Adrenal gland (tissue), 12 donors: Measurements from ENCODE around the gene LSM2. TPM values are rescaled to one million over a fixed set of nuclear protein-coding genes. Genes with fewer than 3 reads are reported as not detected.
"Not testable (repeated sequence)": the region's sequence is repeated elsewhere in the genome, so short reads cannot be mapped to it uniquely, and the experiment has no call there.

ENCODE experiments used
- DNase-seq, 7 donors: peaks; one replicate each; pipeline ENCODE4 v3.0.0-alpha.2; 2019 to 2020
- H3K27ac ChIP-seq, 5 donors: fragments of 200-600 bp; sonication (generic) in 4 of 5; 1 replicate in 3 of 5; 2 replicates in 2 of 5; pipeline versions ENCODE4 v1.5.1 to v1.8.0; 2016 to 2020; ENCODE audit warnings: mild to moderate bottlenecking in 1 of 5
- H3K27me3 ChIP-seq: fragments of 200-600 bp; 2 replicates; pipeline ENCODE4 v1.8.0; 2021
- H3K36me3 ChIP-seq, 2 donors: fragments of 200-600 bp; replicated peaks in 1 of 2; 1 replicate in 1 of 2; 2 replicates in 1 of 2; pipeline versions ENCODE4 v1.5.1 to v1.8.0; 2018 to 2022
- H3K4me1 ChIP-seq, 2 donors: fragments of 200-600 bp; replicated peaks in 1 of 2; 1 replicate in 1 of 2; 2 replicates in 1 of 2; pipeline versions ENCODE4 v1.5.1 to v1.8.0; 2018 to 2021
- H3K4me3 ChIP-seq, 4 donors: fragments of 200-600 bp; sonication (generic) in 3 of 4; one replicate each; pipeline ENCODE4 v1.5.1; 2016 to 2018
- H3K9me3 ChIP-seq, 3 donors: fragments of 200-600 bp; sonication (generic) in 1 of 3; replicated peaks in 1 of 3; 1 replicate in 2 of 3; 2 replicates in 1 of 3; pipeline versions ENCODE4 v1.5.1 to v1.8.0; 2016 to 2021
- POLR2A ChIP-seq, 2 donors: fragments of 450-650 bp; IDR thresholded peaks; one replicate each; pipeline ENCODE4 v1.6.1; 2017; ENCODE audit warnings: antibody characterized with exemption in 2 of 2, mild to moderate bottlenecking in 2 of 2, moderate library complexity in 1 of 2
- WGBS, 4 donors: extraction: QIAGEN DNeasy Blood & Tissue Kit in 2 of 4; methylation state at CpG; one replicate each; pipeline versions ENCODE4 v1.1.5 to v1.1.7; 2013 to 2017; 5-methylcytosine and 5-hydroxymethylcytosine counted together
- intact Hi-C, 2 donors: fragments of 100-400 bp; cut with DNase I; formaldehyde crosslinking; loops; one replicate each; pipeline versions ENCODE4 v1.14.1 to v1.15.0; 2022 to 2023
- polyA plus RNA-seq, 3 donors: library from polyadenylated mRNA; stranded (reverse); fragments of 200-250 nt in 2 of 3; fragments of 350-450 nt in 1 of 3; fragmentation: Illumina TruSeq in 1 of 3; extraction: RNeasy Lipid Tissue Mini Kit (QIAGEN cat#74804) in 1 of 3; gene quantifications; one replicate each; pipeline ENCODE4 v1.2.3, GENCODE V29; 2013 to 2014
- total RNA-seq, 9 donors: library from RNA; depleted of rRNA in 4 of 9; stranded (reverse); fragments of >200 nt in 4 of 9; fragments of 120-200 nt in 1 of 9; fragmentation: NEBNext Ultra II Directional in 1 of 9; extraction: Animal tissue kit (Norgen Biotek cat#: 25700) in 1 of 9; gene quantifications; one replicate each; pipeline versions ENCODE4 v1.1.0 to v1.2.4, GENCODE V29; 2013 to 2023
- TF ChIP-seq, protein P1 (sequence below), 6 experiments: fragments of 450-650 bp in 4 of 6; fragments of 200-600 bp in 2 of 6; sonication (generic) in 1 of 6; IDR thresholded peaks; 1 replicate in 5 of 6; 2 replicates in 1 of 6; pipeline versions ENCODE4 v1.5.1 to v1.8.0; 2016 to 2021; ENCODE audit warnings: antibody characterized with exemption in 6 of 6, mild to moderate bottlenecking in 2 of 6, moderate library complexity in 1 of 6
- donor health status: healthy with polysubstance abuse.
- donor health status: Bipolar disorder and iron deficiency.
- donor health status: DM: yes; HTN: yes; CAD: no.
- donor health status: DM: no; HTN: no; CAD: no.
- donor health status: DM: no; HTN: no; CAD: no.
- donor health status: DM: yes; HTN: yes; CAD: no.

LSM2 gene
- total and polyA plus RNA-seq, 12 donors: 28.0 to 61.3 (median 43.2) TPM

DNA sequence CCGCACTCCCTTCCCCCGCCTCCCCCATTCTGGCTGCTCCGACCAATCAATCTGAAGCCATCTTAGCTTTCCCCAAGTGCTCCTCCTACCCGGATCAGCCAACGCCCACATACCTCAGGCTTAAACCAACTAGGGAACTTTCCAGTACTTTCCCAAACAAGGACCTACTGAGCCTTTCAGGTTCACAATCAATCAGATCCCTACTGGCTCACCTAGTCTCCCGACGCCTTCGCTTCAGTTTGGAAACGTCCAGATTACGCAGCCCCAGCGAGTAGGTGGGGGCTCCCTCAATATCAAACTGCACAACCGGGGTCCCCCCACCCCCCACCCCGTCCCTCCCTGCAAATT lies 7.9 kb upstream of the LSM2 start:
- Histone ChIP-seq H3K9me3 (no peaks in the 10 kb centered on the region), H3K4me1 (peaks cover 11 to 32% of the 10 kb centered on the region in 2 donors), H3K4me3 (peak overlapping the region in 2 of 4 donors; percentile 40 to 56), H3K36me3 (no peaks in the 10 kb centered on the region), H3K27ac (peak overlapping the region; percentile 77 to 100 (median 93)), H3K27me3 (no peaks in the 10 kb centered on the region)
- TF ChIP-seq, protein P1, sequence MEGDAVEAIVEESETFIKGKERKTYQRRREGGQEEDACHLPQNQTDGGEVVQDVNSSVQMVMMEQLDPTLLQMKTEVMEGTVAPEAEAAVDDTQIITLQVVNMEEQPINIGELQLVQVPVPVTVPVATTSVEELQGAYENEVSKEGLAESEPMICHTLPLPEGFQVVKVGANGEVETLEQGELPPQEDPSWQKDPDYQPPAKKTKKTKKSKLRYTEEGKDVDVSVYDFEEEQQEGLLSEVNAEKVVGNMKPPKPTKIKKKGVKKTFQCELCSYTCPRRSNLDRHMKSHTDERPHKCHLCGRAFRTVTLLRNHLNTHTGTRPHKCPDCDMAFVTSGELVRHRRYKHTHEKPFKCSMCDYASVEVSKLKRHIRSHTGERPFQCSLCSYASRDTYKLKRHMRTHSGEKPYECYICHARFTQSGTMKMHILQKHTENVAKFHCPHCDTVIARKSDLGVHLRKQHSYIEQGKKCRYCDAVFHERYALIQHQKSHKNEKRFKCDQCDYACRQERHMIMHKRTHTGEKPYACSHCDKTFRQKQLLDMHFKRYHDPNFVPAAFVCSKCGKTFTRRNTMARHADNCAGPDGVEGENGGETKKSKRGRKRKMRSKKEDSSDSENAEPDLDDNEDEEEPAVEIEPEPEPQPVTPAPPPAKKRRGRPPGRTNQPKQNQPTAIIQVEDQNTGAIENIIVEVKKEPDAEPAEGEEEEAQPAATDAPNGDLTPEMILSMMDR (IDR thresholded peaks at IDR 0.05): no peak
- peak in 1 of 2 donors; percentile 54 for TF ChIP-seq POLR2A (IDR thresholded peaks at IDR 0.05)
- WGBS, 4 donors: 1 to 8% (median 4%) methylated on average over 13 of the region's 13 CpGs
- peak; percentile 93 to 98 (median 96) for DNase-seq
- intact Hi-C loops: no loop called here

DNA sequence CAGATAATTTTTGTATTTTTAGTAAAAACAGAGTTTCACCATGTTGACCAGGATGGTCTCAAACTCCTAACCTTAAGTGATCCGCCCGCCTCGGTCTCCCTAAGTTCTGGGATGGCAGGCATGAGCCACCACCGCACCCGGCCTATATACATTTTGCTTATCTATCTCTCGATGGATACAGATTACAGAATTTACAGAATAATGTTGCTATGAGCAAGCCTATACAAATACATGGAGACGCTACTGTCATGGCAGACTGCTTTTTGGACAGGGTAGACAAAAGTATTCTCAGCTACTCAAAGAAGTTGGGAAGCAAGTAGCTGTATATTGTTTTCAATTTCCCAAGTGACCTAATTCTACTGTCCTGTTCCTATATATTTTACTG lies 6.7 kb upstream of the LSM2 start:
- Histone ChIP-seq H3K36me3 (no peaks in the 10 kb centered on the region), H3K4me1 (peaks cover 2 to 22% of the 10 kb centered on the region in 2 donors), H3K4me3 (peak overlapping the region in 1 of 4 donors; percentile 56), H3K27me3 (no peaks in the 10 kb centered on the region), H3K27ac (peak overlapping the region in 4 of 5 donors; percentile 69 to 100 (median 94)), H3K9me3 (no peaks in the 10 kb centered on the region)
- intact Hi-C loops: no loop called here
- TF ChIP-seq, protein P1 (IDR thresholded peaks at IDR 0.05): no peak
- DNase-seq: peak in 1 of 7 donors; percentile 20
- WGBS, 4 donors: 92 to 97% (median 97%) methylated on average over 7 of the region's 7 CpGs

DNA sequence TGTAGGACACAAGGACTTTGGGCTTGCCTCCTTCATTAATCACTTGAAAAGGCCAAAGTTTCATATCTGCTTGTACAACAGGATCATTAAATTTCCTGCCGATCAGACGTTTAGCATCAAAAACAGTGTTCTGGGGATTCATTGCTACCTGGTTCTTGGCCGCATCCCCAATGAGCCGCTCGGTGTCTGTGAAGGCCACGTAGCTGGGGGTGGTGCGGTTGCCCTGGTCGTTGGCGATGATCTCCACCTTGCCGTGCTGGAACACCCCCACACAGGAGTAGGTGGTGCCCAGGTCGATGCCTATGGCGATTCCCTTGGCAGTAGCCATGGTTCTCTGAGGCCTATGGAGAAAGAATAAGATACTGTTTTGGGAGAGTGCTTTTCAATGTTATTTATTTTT lies 4.9 kb upstream of the LSM2 start:
- 93 to 100% (median 94%) methylated on average over 4 to 12 of the region's 12 CpGs for WGBS, 4 donors
- no peaks in the 10 kb centered on the region for H3K36me3 ChIP-seq
- intact Hi-C loops: no loop called here
- H3K27me3 ChIP-seq: no peaks in the 10 kb centered on the region
- H3K4me3 ChIP-seq: no peak overlapping the region
- peaks cover 0 to 19% of the 10 kb centered on the region in 2 donors for H3K4me1 ChIP-seq
- H3K9me3 ChIP-seq: no peaks in the 10 kb centered on the region
- DNase-seq: peak in 1 of 7 donors; percentile 13
- TF ChIP-seq, protein P1 (IDR thresholded peaks at IDR 0.05): no peak
- TF ChIP-seq POLR2A (IDR thresholded peaks at IDR 0.05): no peak
- H3K27ac ChIP-seq: no peak overlapping the region

DNA sequence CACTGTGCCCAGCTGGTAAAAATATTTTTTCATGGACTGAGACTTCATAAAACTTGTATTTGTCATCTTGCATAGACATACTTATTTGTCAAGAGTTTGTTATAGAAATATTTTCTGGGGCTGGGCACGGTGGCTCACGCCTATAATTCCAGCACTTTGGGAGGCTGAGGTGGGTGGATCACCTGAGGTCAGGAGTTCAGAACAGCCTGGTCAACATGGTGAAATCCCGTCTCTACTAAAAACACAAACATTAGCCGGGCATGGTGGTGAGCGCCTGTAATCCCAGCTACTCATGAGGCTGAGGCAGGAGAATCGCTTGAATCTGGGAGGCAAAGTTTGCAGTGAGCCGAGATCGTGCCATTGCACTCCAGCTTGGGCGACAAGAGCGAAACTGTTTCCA lies 1.8 kb upstream of the LSM2 start:
- 88 to 94% (median 91%) methylated on average over 10 of the region's 10 CpGs for WGBS, 4 donors
- H3K4me1 ChIP-seq: peaks cover 6 to 23% of the 10 kb centered on the region in 2 donors
- H3K27ac ChIP-seq, intact Hi-C loops, H3K4me3 ChIP-seq, H3K36me3 ChIP-seq, H3K9me3 ChIP-seq, H3K27me3 ChIP-seq, DNase-seq: not testable (repeated sequence)

DNA sequence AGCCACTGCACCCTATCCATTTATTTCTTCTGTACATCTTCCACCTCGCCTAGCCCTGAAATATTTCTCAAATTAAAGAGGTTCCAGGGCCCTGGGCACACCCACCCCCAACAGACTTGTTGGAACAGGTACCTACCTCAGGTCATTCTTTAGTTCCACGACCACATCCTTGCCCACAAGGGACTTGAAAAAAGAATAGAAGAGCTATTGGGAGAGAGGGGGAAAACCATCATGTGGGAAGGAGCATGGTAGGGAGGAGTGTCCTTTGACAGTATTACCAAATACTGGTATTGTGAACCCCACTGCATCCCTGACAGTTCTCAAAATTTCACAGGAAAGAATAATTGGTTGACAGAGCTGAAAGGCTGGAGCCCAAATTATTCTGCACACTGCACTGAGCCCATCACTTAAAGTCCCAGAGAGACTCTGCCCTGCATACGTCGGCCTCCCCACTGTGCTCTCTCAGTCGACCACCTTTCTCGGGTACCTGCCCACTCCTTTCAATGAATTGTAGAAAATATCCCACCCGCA lies 762 bp downstream of the LSM2 start:
- peak overlapping the region in 3 of 4 donors; percentile 13 to 74 (median 64) for H3K4me3 ChIP-seq
- peak overlapping the region; percentile 58 to 94 (median 93) for H3K27ac ChIP-seq
- no peaks in the 10 kb centered on the region for H3K27me3 ChIP-seq
- TF ChIP-seq POLR2A (IDR thresholded peaks at IDR 0.05): no peak
- TF ChIP-seq, protein P1 (IDR thresholded peaks at IDR 0.05): no peak
- intact Hi-C loops: no loop called here
- 14 to 21% (median 17%) methylated on average over 7 of the region's 7 CpGs for WGBS, 4 donors
- H3K9me3 ChIP-seq: no peaks in the 10 kb centered on the region
- peaks cover 0 to 20% of the 10 kb centered on the region in 2 donors for H3K36me3 ChIP-seq
- H3K4me1 ChIP-seq: peaks cover 6 to 19% of the 10 kb centered on the region in 2 donors
- no peak for DNase-seq

DNA sequence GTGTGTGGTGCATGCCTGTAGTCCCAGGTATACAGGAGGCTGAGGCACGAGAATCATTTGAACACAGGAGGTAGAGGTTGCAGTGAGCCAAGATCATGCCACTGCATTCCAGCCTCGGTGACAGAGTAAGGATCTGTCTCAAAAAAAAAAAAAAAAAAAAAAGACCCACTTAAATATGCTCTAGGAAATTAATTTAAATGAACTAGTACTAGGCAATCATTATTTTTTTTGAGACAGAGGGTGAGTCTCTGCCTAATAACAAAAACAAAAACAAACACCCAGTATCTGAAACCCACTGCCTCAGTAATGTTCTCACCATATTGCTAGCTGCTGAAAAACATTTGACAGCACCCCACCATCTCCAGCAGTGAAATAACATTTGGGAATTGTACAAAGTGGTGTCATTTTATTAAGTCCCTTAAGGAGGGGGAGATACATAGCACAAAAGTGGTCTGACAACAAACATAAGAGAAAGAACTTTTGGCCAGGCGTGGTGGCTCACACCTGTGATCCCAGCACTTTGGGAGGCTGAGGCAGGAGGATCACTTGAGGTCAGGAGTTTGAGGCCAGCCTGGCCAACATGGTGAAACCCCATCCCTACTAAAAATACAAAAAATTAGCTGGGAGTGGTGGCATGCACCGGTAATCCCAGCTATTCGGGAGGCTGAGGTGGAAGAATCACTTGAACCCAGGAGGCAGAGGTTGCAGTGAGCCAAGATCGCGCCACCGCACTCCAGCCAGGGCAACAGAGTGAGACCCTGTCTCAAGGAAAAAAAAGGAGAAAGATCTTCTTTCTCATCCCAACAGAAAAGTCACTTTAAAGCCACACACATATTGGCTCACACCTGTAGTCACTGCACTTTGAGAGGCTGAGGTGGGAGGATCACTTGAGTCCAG lies 5.5 kb downstream of the LSM2 start:
- DNase-seq, H3K27me3 ChIP-seq, H3K9me3 ChIP-seq, intact Hi-C loops, H3K4me3 ChIP-seq, H3K27ac ChIP-seq: not testable (repeated sequence)
- H3K36me3 ChIP-seq: peaks cover 0 to 20% of the 10 kb centered on the region in 2 donors
- peaks cover 6 to 13% of the 10 kb centered on the region in 2 donors for H3K4me1 ChIP-seq
- 88 to 96% (median 94%) methylated on average over 8 of the region's 8 CpGs for WGBS, 4 donors
